ENCODE data around the gene ZNF264. TPM values are rescaled to one million over a fixed set of nuclear protein-coding genes. Genes with fewer than 3 reads are reported as not detected.

Gene ZNF264
- total and polyA plus RNA-seq, 2 of the 8 experiments (the other 6 are each of a cell fraction or from before 2014, with no cell fraction given), result 3.6 to 20.0 TPM

- Histone ChIP-seq H2BK20ac (ENCODE audit: low read length) (no peak within 1 kb of the TSS), H3K23ac (ENCODE audit: insufficient read length) (no peak within 1 kb of the TSS), H2BK12ac (ENCODE audit: low read depth, low read length) (no peak within 1 kb of the TSS), H4K20me1 (replicated peaks in 1 of 2; ENCODE audit: control insufficient read depth in 1 of 2, insufficient read depth in 2 of 2, low read length in 2 of 2) (no peaks in the 10 kb centered on the region), H3K36me3 (ENCODE audit: control insufficient read depth in 2 of 4, insufficient read depth in 4 of 4, low read length in 3 of 4) (no peaks in the 10 kb centered on the region), H3K4me2 (ENCODE audit: insufficient read depth in 1 of 2, low read depth in 2 of 2, low read length in 2 of 2) (no peak within 1 kb of the TSS), H2AK5ac (ENCODE audit: low read depth, low read length) (no peak within 1 kb of the TSS), H3K79me2 (ENCODE audit: control insufficient read depth in 1 of 2, insufficient read depth in 2 of 2, low read length in 2 of 2) (no peaks in the 10 kb centered on the region), H2BK5ac (ENCODE audit: low read depth, low read length) (no peak within 1 kb of the TSS), H4K5ac (ENCODE audit: insufficient read length, low read depth, low read length) (no peak within 1 kb of the TSS), H3K27ac (ENCODE audit: low read depth, low read length) (no peak within 1 kb of the TSS), H2AFZ (ENCODE audit: low read length) (no peak within 1 kb of the TSS), H2BK120ac (replicated peaks; ENCODE audit: low read depth, low read length) (no peak within 1 kb of the TSS), H3K18ac (ENCODE audit: extremely low read depth, low read length) (no peak within 1 kb of the TSS), H3K23me2 (ENCODE audit: low read depth, low read length) (no peaks in the 10 kb centered on the region; the same call in 1 of the 2 replicates), H3K4me1 (replicated peaks in 1 of 4; ENCODE audit: control insufficient read depth in 3 of 4, insufficient read depth in 4 of 4, low read length in 3 of 4) (peaks cover 0 to 2% (median 0%) of the 10 kb centered on the region in 4 experiments; a peak in 1 of 7 replicates), H3K27me3 (replicated peaks in 1 of 4; ENCODE audit: control insufficient read depth in 3 of 4, extremely low read depth in 1 of 4, insufficient read depth in 3 of 4, low read length in 3 of 4) (0 out of 7 replicates have a peak, but pooled peaks cover 0 to 2% (median 0%) of the 10 kb centered on the region in 4 experiments), H3K4me3 (ENCODE audit: extremely low read depth in 1 of 4, insufficient read depth in 2 of 4, low read depth in 3 of 4, low read length in 4 of 4) (no peak within 1 kb of the TSS), H4K91ac (replicated peaks; ENCODE audit: insufficient read length, low read length) (no peak within 1 kb of the TSS), H3K4ac (replicated peaks; ENCODE audit: insufficient read length, low read depth, low read length) (no peak within 1 kb of the TSS), H2BK15ac (ENCODE audit: low read length) (no peak within 1 kb of the TSS), H3K9ac (replicated peaks in 1 of 4; ENCODE audit: extremely low read depth in 1 of 4, low read depth in 3 of 4, low read length in 3 of 4) (no peak within 1 kb of the TSS), H3K79me1 (ENCODE audit: low read depth, low read length) (no peaks in the 10 kb centered on the region), H4K8ac (ENCODE audit: extremely low read depth, insufficient read depth, low read length) (no peak within 1 kb of the TSS), H3K56ac (replicated peaks; ENCODE audit: insufficient read length, low read depth, low read length) (no peak within 1 kb of the TSS), H3K9me3 (ENCODE audit: insufficient read depth in 2 of 2, low read depth in 1 of 2, low read length in 1 of 2) (peaks cover 17 to 34% of the 10 kb centered on the region in 2 experiments), H3K14ac (ENCODE audit: insufficient read length) (no peak within 1 kb of the TSS)
- ChIA-PET POLR2A (ENCODE audit: partially characterized antibody) (no interaction called here), CTCF (ENCODE audit: partially characterized antibody) (no interaction called here)
- WGBS, 2 experiments (ENCODE audit: extremely low coverage in 1 of 2, insufficient coverage in 1 of 2, insufficient read length in 1 of 2, insufficient replicate concordance in 2 of 2, low coverage in 1 of 2, low lambda C conversion rate in 2 of 2, missing lambda C conversion rate in 1 of 2), result 74% methylated on average over 6 of the region's 6 CpGs; no CpG with 5 or more reads in 1 of the 2 experiments
- DNase-seq (ENCODE audit: low read depth in 1 of 2, low spot score in 2 of 2) (no peak), FAIRE-seq (no peak)
- TF ChIP-seq ASH2L (IDR thresholded peaks at IDR 0.05; ENCODE audit: low read length), result no peak
- no peak for TF ChIP-seq CEBPB (IDR thresholded peaks at IDR 0.05; ENCODE audit: low read depth, low read length)
- no peak for TF ChIP-seq KDM1A (IDR thresholded peaks at IDR 0.05; ENCODE audit: borderline replicate concordance, low read length)
- no peak for TF ChIP-seq USF2 (IDR thresholded peaks at IDR 0.05; ENCODE audit: low read length)
- no peak for TF ChIP-seq SP4 (IDR thresholded peaks at IDR 0.05; ENCODE audit: low read length)
- TF ChIP-seq TCF12 (IDR thresholded peaks at IDR 0.05; ENCODE audit: low read depth, low read length), result no peak
- TF ChIP-seq SAP30 (IDR thresholded peaks at IDR 0.05; ENCODE audit: insufficient read depth, insufficient replicate concordance, low read length), result no peak
- no peak for TF ChIP-seq RNF2 (IDR thresholded peaks at IDR 0.05; ENCODE audit: borderline replicate concordance, low read depth, low read length, missing control alignments, poor library complexity, severe bottlenecking)
- no peak for TF ChIP-seq RBBP5 (IDR thresholded peaks at IDR 0.05; ENCODE audit: borderline replicate concordance, low read depth, low read length)
- TF ChIP-seq TBP (IDR thresholded peaks at IDR 0.05; ENCODE audit: low read depth, low read length), result no peak
- TF ChIP-seq CHD1 (IDR thresholded peaks at IDR 0.05; ENCODE audit: low read depth, low read length), result no peak
- no peak for TF ChIP-seq FOSL1 (IDR thresholded peaks at IDR 0.05; ENCODE audit: insufficient read depth, low read depth, low read length)
- TF ChIP-seq POU5F1 (IDR thresholded peaks at IDR 0.05; ENCODE audit: low read depth, low read length), result no peak
- TF ChIP-seq GTF2F1 (IDR thresholded peaks at IDR 0.05; ENCODE audit: borderline replicate concordance, low read depth, low read length), result no peak
These were observed 23.9 kb upstream of the ZNF264 start, which contains the start of gene DUXA for GRCh38 chr19:57167385-57167784. DUXA (minus strand) TSS chr19:57167485; CDS start chr19:57167443, 42 bp downstream.

All from H1 (cell line).